Superior temporal gyrus (tissue), 1 donor: ENCODE data around the gene ERN2.
"Not testable (repeated sequence)": the region's sequence is repeated elsewhere in the genome, so short reads cannot be mapped to it uniquely, and the experiment has no call there.

Experiments used
- DNase-seq: peaks from one replicate; pipeline ENCODE4 v3.0.0-alpha.2; 2016; ENCODE audit errors: extremely low spot score

The ERN2 gene

GRCh38 chr16:23712976-23713375 is at the start of gene ERN2:
Gene ERN2, minus strand, starts transcription at chr16:23713222. Its CDS starts 35 bp downstream, at chr16:23713187.
- no peak for DNase-seq

GRCh38 chr16:23757937-23758619 is 45.1 kb upstream of the ERN2 start:
- DNase-seq: no peak

- DNase-seq: no peak
Measured at GRCh38 chr16:23757116-23757515, 44.1 kb upstream of the ERN2 start.

- DNase-seq: no peak
Measured at GRCh38 chr16:23755484-23755809, 42.4 kb upstream of the ERN2 start.

GRCh38 chr16:23754594-23755483 is 41.8 kb upstream of the ERN2 start, which contains the start of gene CHP2:
Gene CHP2, plus strand, starts transcription at chr16:23755026. Its CDS starts 24 bp downstream, at chr16:23755050.
- DNase-seq: no peak

- DNase-seq: no peak
Measured at GRCh38 chr16:23753908-23754593, 41.0 kb upstream of the ERN2 start.

GRCh38 chr16:23751053-23751452 is 38.0 kb upstream of the ERN2 start:
- DNase-seq: not testable (repeated sequence)

- no peak for DNase-seq
Measured at GRCh38 chr16:23748630-23749029, 35.6 kb upstream of the ERN2 start.

- DNase-seq: no peak
Measured at GRCh38 chr16:23745263-23745662, 32.2 kb upstream of the ERN2 start.

GRCh38 chr16:23742766-23743165 is 29.7 kb upstream of the ERN2 start:
- DNase-seq: no peak

- no peak for DNase-seq
Measured at GRCh38 chr16:23741675-23742303, 28.8 kb upstream of the ERN2 start.

GRCh38 chr16:23739516-23739915 is 26.5 kb upstream of the ERN2 start:
- no peak for DNase-seq

GRCh38 chr16:23737423-23738028 is 24.5 kb upstream of the ERN2 start:
- not testable (repeated sequence) for DNase-seq

GRCh38 chr16:23734176-23734893 is 21.3 kb upstream of the ERN2 start:
- no peak for DNase-seq

GRCh38 chr16:23729503-23730424 is 16.7 kb upstream of the ERN2 start:
- DNase-seq: no peak

GRCh38 chr16:23728112-23728477 is 15.1 kb upstream of the ERN2 start:
- no peak for DNase-seq

- DNase-seq: no peak
Measured at GRCh38 chr16:23726710-23727109, 13.7 kb upstream of the ERN2 start.

- DNase-seq: no peak
Measured at GRCh38 chr16:23724785-23725131, 11.7 kb upstream of the ERN2 start.

- peak; percentile 50 for DNase-seq
Measured at GRCh38 chr16:23724096-23724784, 11.2 kb upstream of the ERN2 start.
